Bronchial epithelial cell (primary cell): ENCODE results near the gene ZKSCAN1. TPM values are rescaled to one million over a fixed set of nuclear protein-coding genes. Genes with fewer than 3 reads are reported as not detected.

Experiments
- DNase-seq: peaks from one replicate; pipeline ENCODE4 v3.0.0-alpha.2; 2010; ENCODE audit warnings: low read depth
- FAIRE-seq: peaks from 2 replicates; lab custom pipeline; 2011; peaks lifted over from hg19 to GRCh38; lab: Jason Lieb, UNC
- H3K27me3 ChIP-seq: 2 replicates; pipeline ENCODE4 v1.5.1; 2011; ENCODE audit warnings: low read length; ENCODE audit not compliant: control insufficient read depth, insufficient read depth
- H3K36me3 ChIP-seq: 2 replicates; pipeline ENCODE4 v1.5.1; 2011; ENCODE audit warnings: low read length; ENCODE audit not compliant: control insufficient read depth, insufficient read depth
- H3K4me3 ChIP-seq: 2 replicates; pipeline ENCODE4 v1.5.1; 2011; ENCODE audit warnings: mild to moderate bottlenecking, low read depth, low read length, control low read depth
- total RNA-seq: library from RNA; depleted of rRNA; stranded (reverse); fragments of >200 nt; gene quantifications from 2 replicates; pipeline ENCODE4 v1.2.1, GENCODE V29; 2014
- TF ChIP-seq, protein P1 (sequence below): IDR thresholded peaks from 2 replicates; pipeline ENCODE4 v1.5.1; 2011; ENCODE audit warnings: mild to moderate bottlenecking, moderate library complexity, low read length, control low read depth, inconsistent platforms; ENCODE audit not compliant: insufficient read depth, severe bottlenecking

Gene ZKSCAN1
- total RNA-seq, 1 donor from 2014 or later, result 25.0 TPM

- TF ChIP-seq, protein P1, sequence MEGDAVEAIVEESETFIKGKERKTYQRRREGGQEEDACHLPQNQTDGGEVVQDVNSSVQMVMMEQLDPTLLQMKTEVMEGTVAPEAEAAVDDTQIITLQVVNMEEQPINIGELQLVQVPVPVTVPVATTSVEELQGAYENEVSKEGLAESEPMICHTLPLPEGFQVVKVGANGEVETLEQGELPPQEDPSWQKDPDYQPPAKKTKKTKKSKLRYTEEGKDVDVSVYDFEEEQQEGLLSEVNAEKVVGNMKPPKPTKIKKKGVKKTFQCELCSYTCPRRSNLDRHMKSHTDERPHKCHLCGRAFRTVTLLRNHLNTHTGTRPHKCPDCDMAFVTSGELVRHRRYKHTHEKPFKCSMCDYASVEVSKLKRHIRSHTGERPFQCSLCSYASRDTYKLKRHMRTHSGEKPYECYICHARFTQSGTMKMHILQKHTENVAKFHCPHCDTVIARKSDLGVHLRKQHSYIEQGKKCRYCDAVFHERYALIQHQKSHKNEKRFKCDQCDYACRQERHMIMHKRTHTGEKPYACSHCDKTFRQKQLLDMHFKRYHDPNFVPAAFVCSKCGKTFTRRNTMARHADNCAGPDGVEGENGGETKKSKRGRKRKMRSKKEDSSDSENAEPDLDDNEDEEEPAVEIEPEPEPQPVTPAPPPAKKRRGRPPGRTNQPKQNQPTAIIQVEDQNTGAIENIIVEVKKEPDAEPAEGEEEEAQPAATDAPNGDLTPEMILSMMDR, result no peak
- FAIRE-seq (no peak), DNase-seq (no peak)
- H3K36me3 ChIP-seq, result peaks cover 12% of the 10 kb centered on the region
- H3K27me3 ChIP-seq, result no peaks in the 10 kb centered on the region
- H3K4me3 ChIP-seq, result no peak overlapping the region
Observed at GRCh38 chr7:100057006-100057405, 41.6 kb downstream of the ZKSCAN1 start.

- FAIRE-seq (no peak), DNase-seq (no peak)
- TF ChIP-seq, protein P1, result no peak
- Histone ChIP-seq H3K27me3 (no peaks in the 10 kb centered on the region), H3K36me3 (peaks cover 14% of the 10 kb centered on the region), H3K4me3 (no peak overlapping the region)
Observed at GRCh38 chr7:100059251-100059739, 43.9 kb downstream of the ZKSCAN1 start.

GRCh38 chr7:100061518-100062193 is 46.3 kb downstream of the ZKSCAN1 start:
- TF ChIP-seq, protein P1, result no peak
- DNase-seq, result no peak

DNA sequence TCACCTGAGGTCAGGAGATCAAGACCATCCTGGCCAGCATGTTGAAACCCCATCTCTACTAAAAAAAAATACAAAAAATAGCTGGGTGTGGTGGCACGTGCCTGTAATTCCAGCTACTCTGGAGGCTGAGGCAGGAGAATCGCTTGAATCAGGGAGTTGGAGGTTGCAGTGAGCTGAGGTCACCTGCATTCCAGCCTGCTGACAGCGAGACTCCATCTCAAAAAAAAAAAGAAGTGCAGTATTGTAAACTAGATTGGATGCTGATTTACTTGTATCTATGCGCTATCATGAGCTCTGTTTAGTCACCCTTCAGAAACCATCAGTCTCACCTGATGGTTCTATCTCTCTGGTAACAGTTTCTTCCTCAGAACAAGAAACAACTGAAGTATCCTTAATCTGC is 48.0 kb downstream of the ZKSCAN1 start:
- DNase-seq (no peak), FAIRE-seq (no peak)
- Histone ChIP-seq H3K4me3 (no peak overlapping the region), H3K27me3 (no peaks in the 10 kb centered on the region), H3K36me3 (peaks cover 9% of the 10 kb centered on the region)
- TF ChIP-seq, protein P1, result no peak

More at GRCh38 chr7:100061518-100062193, 46.3 kb downstream of the ZKSCAN1 start:
- FAIRE-seq, result no peak
- Histone ChIP-seq H3K4me3 (no peak overlapping the region), H3K27me3 (no peaks in the 10 kb centered on the region), H3K36me3 (peaks cover 18% of the 10 kb centered on the region)

DNA sequence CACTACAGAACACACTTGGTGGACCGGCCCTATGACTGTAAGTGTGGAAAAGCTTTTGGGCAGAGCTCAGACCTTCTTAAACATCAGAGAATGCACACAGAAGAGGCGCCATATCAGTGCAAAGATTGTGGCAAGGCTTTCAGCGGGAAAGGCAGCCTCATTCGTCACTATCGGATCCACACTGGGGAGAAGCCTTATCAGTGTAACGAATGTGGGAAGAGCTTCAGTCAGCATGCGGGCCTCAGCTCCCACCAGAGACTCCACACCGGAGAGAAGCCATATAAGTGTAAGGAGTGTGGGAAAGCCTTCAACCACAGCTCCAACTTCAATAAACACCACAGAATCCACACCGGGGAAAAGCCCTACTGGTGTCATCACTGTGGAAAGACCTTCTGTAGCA is 48.8 kb downstream of the ZKSCAN1 start:
- H3K36me3 ChIP-seq, result peaks cover 7% of the 10 kb centered on the region
- FAIRE-seq, result no peak
- no peak overlapping the region for H3K4me3 ChIP-seq
- DNase-seq, result no peak
- TF ChIP-seq, protein P1, result no peak
- no peaks in the 10 kb centered on the region for H3K27me3 ChIP-seq
